ENCODE results near the gene RASAL1.

The RASAL1 gene

DNA sequence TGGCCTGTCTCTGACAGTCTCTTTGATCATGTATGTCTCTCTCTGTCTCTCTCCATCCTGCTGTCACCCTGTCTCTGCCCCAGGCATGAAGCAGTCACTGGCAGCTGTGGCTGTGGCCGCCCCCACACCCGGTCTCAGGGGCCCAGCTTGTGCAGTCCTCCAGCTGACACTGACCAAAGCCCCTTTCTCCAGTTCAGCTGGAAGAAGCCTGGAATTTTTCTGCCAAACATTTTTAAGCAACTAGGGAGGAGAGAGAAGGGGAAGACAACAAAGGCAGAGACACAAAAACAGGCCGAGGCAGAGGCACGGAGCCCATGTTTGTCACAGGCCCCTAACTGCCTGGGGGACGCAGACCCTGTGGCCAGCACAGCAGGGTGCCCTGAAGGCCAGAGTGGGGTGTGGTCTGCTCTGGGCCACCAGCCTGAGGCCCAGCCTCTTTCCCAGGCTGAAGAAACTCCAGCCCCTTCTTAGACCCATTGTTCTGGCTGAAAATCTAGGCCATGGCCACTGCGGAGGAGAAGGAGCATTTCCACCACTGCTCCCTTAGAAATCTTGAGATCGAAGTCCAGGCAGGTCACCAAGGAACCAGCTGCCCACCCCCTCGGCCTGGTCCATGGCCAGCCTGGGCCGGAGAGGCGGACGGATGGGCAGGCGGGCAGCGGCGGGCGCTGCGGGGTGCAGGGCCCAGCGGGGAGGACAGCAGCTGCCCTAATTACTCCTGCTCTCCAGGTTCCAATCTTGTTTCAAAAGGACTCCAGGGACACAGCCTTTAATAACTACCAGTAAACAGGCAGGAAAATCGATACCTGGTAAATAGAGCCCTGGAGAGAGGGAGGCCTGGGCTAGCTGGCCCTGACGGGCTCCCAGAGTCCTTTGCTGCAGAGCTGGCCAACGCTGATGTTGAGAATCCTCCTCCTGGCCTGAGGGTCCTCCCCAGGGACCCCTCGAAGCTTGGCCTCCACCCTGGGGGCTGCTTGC is 64.1 kb downstream of the RASAL1 start:
- no peak for DNase-seq

DNA sequence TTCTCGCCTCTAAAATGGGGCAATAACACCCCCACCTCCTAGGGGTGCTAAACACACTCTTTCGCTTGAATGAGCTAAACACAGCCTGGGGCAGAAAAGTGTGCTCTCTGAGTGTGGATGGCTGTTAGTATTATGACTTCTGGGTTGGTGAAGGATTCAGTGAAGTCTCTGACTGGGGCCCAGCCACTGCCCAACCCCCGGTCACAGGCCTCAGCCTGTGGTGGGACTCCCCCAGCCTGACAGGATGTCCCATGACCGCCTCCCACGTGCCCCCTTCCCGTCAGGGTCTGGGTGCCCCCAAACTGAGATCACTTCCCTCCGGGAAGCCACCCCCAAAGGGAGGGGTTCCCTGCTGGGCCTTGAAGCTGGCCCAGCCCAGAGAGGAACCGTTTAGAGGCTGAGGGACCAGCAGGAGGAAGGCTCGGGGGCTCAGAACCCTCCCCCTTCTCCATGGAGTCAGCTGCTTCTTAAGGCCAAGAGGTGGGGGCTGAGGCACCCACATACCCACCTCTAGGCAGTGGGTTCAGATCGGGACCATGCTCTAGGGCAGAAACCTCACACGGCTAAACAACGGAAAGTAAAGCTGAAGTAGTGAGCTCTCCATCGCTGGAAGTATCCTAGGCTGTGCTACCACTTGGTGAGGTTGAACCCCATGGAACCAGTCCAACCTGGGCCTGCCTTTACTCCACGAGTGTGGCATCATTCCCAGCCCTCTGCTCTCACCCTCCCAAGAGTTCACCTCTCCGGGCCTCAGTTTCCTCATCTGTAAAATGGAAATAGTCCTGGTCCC is 65.2 kb downstream of the RASAL1 start:
- peak; percentile 66 for DNase-seq

DNA sequence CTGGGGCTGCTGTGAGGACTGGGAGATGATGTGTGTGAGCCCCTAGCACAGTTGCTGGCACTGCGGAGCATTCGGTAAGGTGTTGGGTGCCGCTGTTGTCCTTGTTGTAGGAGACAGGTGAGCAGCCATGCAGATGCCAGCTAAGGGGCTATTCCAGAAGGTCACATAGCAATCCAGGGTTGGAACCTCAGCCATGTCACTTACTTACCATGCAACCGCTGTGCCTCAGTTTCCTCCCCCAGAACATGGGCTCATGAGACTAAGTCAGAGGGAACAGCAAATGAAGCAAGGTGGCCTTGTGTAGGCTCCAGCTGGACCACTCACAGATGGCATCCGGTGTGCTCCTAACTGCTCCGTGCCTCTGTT is 65.8 kb downstream of the RASAL1 start:
- no peak for DNase-seq

DNA sequence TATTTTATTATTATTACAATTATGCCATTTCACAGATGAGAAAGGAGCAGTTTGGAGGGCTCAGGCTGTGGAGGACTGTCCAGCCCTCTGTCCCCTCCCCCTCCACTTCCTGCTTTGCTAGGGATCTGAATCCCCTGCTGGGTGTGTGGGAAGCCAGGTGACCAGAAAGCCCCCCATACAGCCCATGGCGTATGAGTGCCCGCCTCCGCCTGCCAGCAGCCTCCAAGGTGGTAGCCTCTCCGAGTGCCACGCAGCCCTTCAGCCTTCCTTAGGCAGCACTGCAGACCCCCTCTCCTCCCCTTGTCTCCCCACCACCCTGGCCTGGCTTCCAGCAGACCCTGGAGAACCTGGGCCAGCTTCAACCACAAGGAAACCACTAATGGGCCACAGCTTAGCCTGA is 66.4 kb downstream of the RASAL1 start:
- no peak for DNase-seq

DNA sequence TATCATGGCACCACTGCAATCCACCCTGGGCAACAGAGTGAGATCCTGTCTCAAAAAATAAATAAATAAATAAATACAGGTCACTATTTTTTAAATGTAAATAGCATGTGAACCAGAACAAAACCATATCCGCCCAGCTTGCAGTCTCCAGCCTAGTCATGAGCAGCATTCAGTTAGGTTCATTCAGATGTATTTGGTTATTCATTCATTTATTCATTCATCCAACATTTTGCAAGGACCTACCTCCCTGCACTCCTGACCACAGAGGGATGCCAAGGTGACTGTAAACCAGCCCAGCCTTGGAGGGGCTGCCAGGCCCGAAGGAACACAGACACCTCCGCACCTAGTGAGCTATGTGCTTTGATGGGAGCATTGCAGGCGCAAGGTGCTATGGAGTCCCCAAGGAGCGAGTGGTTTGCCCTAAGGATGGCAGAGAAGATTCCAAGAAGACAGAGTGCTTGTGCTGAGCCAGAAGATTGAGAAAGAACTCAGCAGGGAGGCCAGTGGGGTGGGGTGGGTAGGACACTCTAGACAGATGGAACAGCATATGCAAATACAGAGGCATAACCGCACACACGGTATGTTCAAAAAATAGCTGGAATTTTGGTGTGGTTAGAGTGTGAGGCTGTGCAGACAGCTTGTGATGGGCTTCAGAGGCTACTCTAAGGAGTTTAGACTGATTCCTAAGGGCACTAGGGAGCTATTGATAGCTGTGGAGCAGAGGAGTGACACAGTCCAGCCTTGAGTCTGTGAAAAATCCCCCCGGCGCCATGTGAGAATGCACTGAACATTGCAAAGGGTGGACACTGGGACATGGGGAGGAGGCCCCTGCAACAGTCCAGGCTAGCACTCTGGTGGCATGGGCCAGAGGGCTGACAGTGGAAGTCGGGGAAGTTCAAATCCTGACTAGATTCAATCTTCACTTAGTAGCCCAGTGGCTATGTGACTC is 67.3 kb downstream of the RASAL1 start:
- no peak for DNase-seq

DNA sequence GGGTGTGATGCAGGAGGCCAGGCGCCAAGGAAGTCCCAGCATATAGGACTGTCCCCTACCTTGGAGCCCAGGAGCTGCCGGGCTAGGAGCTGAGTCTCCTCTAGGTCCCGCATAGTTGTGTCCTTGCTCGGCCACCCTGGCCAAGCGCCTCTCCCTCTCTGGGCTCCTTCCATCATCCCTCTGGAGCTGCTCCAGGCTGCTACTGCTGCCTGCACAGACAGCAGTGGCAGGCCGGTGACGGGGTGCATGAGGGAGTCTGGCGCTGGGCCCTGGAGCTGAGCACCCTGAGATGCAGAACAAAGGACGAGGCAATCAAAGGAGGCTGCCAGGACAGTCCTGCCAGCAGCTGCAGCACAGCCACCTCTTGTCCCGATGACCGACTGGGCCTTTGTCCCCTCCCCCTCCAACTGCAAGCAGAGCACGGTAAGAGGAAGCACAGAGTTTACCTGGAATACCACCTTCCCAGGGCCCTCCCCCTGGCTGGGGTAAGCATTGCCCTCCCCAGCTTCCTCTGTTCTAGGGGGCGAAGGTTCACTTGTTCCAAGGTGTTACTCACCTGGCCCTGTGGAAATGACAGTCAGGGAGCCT is 68.7 kb downstream of the RASAL1 start:
- DNase-seq: no peak

DNA sequence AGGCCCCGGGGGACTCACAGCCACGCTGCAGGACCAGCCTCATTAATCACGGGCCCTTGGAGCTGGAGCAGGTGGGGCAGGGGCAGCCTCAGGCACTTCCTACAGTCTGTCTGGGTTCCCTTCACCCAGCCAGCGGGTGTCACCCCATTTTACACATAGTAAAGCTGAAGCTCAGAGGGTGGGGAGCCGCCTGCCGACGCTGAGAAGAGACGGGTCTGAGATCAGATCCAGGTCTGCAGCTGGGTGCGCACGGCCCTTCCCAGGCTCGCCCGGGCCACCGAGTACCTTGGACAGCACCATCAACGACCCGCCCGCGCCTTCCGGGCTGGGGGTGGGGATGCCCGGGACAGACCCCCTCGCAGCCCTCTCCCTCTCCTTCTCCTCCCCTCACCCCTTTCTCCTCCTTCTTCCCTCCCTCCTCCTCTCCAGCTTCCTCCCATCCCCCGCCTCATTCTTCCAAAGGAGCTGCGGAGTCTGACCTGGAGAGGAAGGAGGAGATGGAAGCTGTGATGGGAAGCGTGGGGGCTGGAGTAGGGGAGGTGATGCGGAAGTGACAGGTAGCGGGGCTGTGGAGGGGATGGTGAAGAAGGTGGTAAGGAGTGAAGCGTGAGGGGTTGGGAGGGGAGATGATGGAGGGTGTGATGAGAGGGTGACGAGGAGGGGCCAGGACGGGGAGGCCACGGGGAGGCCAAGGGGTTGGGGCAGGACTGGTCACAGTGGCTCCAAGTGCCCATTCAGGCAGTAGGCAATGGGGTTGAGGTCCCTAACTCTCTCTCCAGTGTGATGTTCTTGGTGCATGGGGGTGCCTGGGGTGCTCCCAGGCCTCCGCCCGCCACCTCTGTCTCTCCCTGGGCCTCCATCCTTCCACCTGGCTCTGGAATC is 70.2 kb downstream of the RASAL1 start:
- DNase-seq: no peak

DNA sequence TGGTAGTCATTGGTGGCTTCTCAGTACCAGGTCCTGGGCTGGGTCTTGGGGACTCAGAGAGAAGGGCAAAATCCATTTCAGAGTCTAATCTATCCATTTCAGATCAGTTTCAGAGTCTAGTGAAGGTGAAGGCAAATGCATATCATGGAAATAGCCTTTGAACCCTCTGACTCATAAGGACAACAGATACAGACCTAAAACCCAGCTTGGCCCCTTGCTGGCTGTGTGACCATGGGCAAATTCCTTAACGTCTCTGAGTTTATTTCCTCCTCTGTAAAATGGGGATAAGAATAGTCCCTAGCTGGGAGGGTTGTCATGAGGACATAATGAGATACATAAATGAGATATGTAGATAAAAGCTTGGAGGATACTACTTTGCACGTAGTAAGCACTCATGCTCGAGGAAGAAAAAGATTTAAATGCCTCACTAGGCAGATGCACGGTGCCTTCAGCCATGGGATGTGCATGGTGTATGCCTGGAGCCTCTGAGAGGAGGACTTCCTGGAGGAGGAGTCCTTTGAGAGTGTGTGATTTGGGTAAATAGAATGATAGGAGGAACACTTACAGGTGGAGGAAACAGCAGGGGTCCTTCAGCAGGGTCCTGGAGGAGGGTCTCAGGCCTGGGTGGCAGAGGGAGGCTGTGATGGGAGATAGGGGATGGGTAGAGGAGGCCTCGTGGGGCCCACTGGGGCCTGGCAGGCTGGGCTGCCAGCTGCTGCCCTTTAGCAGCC is 71.0 kb downstream of the RASAL1 start:
- DNase-seq: no peak

DNA sequence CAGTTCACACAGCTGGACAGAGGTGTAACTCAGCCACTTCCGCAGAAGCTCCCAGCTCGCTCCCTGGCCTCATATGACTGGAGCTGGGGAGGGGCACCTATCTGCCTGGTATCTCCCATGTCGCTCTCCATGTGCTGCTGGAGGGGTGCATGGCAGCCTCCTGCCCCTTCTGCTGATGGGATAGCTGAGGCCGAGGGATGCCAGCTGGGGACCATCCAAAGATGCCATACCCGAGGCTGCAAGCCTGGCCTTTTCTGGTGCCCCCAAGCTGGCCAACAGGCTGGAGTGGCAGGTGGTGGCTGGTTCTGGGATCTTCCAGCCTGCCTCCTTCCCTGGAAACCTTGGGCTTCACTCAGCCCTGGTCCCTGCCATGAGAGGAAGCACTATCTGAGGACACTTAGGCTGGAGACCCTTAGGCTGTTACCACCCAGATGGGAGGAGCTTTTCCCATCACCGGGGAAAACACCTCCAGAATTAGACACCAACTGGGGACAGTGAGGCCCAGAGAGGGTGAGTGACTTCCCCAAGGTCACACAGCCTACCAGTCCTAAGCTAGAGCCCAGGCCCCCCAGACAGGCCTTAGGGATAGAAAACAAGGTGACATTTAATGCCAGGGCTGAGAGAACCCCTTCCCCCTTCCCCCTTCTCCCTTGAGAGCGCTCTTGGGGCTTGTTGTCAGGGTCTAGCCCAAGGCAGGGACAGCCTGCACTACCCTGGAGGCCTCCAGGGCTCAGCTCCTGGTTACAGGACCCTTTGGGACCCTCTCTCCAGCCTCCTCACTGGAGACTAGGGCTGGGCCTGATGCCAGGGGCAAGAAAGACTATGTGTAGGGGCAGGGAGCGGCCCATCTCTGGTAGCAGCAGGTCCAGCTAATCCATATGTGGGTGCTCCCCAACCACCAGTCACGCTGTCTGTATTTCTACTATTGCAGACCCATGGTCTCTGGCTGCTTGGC is 71.9 kb downstream of the RASAL1 start:
- no peak for DNase-seq

DNA sequence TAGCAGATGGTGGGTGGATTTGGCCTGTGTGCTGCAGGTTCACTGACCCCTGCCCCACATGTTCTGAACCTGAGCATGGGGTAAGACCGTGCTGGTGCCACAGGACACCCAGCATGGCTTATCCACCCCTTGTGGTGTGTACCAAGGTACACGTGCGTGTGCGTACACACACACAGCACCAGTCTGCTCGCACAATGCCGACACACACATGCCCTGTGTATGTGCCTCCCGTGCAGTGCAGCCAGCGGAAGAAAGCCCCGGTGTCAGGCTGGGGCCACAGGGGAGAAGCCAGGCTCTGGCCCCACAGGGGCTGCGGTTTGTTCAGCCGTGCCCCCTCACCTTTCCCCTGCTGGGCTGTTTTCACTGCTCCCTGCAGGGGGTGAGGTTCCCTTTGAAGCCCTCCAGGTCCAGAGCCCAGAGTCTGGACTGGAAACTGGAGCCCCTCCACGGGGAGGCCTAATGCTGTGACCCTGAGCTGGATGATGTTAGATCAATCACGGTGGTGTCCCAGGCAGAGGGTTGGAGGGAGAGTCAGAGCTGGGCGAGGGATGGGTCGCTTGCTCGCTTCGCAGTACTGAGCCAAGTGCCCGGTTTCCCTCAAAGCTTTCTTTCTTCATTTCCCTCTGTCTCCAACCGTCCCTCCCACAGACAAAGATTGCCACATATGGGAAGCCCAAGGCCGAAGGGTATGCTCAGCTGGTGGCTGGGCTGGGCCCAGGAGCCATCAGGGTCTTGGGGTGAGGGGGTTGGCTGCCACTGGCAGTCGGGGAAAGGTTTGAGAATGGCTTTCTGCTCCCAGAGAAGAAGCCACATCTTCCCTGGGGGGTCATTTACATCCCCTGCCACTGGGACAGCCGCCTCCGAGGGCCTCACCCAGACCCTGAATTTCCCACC is 72.8 kb downstream of the RASAL1 start:
- DNase-seq: no peak

DNA sequence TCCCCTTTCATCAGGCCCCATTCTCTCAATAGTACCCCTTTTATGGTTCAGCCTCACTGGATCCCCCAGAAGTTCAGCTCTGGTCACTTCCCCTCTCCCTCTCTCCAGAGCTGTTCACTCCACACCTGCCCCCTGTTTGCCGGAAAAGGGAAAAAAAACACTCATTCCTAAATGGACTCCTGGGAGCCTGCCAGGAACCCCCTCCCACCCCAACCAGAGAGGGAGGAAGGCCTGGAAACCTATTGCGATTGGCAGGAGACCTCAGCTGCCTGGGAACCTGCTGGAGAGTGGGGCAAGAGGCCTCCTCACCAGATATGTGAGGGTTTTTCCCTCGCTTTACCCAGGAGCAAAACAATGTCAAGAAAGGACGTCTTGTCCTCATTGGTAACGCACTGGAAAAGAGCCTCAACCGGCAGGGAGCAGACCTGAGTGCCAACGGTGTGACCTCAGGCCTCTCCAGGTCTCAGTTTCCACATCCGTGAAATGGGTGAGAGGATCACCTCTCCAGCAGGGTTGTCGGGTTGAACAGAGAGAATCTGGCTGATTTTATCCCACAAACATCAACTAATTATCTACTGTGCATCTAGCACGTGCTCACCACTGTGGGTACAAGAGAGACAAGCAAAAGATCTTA is 74.4 kb downstream of the RASAL1 start:
- DNase-seq: no peak

DNA sequence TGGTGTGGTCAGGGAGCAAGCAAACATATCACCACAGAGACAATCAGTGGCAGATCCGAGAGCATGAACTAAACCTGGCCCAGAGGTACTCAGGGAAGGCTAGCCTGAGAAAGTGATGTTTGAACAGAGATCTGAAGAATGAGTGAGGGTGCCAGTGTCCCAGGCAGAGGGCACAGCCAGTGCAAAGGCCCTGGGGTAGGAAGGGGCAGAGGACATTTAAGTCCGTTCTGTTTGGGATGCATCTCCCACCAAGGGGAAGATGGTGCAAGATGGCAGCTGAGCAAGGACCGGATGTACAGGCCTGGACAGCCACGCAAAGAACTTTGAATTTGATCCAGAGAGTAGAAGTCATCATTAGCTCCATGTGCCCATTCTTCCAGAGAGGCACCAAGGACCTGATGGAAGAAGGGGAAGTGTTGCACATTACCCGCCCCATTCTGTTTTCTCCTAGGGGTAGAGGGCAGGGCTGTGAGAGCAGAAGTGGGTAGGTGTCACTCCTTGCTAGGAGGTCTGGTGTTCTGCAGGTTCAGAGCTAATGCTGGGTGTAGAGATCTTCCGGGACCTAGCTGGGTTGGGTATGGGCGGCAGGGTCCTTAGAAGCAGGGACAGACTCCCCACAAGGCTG is 75.1 kb downstream of the RASAL1 start:
- DNase-seq: no peak

DNA sequence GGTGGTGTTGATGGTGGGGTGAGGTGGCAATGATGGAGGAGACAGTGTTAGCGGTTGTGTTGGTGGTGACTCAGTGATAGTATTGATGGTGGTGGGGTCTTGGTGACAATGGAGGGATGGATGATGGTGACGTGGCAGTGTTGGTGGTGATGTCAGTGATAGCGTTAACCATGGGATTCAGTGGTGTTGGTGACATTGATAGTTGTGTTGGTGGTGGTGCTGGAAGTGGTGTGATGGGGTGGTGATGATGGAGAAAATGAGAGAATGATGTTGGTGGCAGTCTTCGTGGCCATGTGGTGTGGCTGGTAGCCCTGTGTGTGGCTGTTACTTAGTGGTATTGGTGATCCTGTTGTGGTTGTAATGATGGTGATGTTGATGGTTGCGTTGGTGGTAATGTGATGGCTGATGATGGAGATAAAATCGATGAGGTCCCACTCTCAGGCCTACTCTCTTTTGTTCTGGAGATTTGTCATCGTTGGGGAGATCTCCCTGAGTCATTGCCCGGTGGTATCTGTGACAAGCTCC is 76.4 kb downstream of the RASAL1 start:
- DNase-seq: no peak

DNA sequence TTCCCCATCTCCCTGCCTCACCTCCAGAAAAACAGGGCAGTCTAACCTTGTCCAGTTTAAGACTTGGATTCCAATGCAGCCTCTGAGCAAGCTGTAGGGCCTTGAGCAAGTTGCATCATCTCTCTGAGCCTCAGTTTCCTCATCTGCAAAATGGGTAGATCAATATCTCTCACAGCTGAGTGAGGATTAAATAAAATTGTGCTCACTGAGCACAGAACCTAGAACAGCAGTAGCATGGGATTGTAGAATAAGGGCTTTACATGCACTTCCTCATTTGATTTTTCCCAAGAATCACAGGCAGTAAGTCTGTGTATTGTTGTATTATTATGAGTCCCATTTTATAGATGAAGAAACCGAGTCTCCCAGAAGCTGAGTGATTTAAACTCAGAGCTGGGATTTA is 77.0 kb downstream of the RASAL1 start:
- no peak for DNase-seq

DNA sequence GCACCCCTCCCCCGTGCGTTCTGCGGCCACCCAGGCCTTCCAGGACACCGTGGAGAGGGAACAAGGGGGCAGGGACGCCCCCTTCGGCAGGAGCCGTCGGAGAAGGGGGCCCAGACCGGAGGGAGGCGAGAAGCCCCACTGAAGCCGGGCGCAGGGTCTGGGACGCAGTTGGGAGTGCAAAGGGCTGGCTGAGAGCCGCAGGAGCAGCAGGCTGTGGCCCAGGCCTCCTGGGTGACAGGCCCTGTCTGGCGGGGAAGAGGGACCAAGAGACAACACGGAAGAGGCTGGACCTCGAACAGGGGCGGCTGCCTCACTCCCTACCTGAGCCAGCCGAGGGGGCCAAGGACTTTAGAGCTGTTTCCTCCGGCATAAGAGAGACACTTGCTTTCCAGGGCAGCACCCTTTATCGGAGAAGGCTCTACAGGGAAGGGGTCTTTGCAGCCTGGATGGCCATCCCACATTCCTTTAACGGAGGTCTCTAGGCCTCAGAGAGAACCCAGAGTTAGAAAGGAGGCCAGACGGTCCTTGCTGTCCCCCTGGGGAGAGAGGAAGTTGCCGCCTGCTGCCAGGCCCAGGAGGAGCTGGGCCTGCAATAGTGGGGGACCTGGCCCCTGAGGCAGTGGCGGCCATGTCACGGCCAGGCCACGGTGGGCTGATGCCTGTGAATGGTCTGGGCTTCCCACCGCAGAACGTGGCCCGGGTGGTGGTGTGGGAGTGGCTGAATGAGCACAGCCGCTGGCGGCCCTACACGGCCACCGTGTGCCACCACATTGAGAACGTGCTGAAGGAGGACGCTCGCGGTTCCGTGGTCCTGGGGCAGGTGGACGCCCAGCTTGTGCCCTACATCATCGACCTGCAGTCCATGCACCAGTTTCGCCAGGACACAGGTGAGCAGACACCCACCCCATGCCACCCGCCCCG is 77.7 kb downstream of the RASAL1 start:
- no peak for DNase-seq
